NCI-H2081 treated with DMSO at 0.1 percent for 48 hours (cell line): ENCODE results near the gene BORCS5.
"Not testable (repeated sequence)": the region's sequence is repeated elsewhere in the genome, so short reads cannot be mapped to it uniquely, and the experiment has no call there.

Source experiments
- DNase-seq: peaks from one replicate; lab custom pipeline; 2025; lab: John Stamatoyannopoulos, UW

The BORCS5 gene

DNA sequence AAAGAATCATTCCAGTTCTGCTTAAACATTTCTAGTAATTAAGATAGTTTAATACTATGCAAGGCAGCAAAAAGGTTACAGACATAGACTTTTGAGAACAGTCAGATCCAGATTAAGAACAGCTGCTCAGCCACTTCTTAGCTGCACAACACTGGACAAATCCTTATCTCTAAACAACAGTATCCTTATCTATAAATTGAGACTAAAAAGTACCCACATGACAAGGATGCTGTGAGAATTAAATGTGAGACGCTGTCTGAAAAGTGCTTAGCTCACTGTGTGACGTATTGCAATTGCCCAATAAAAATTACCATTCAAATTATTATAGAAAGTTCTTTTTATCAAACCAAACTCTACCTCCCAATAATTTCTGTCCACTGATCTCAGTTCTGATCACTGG, 35.5 kb downstream of the BORCS5 start:
- DNase-seq, result no peak

DNA sequence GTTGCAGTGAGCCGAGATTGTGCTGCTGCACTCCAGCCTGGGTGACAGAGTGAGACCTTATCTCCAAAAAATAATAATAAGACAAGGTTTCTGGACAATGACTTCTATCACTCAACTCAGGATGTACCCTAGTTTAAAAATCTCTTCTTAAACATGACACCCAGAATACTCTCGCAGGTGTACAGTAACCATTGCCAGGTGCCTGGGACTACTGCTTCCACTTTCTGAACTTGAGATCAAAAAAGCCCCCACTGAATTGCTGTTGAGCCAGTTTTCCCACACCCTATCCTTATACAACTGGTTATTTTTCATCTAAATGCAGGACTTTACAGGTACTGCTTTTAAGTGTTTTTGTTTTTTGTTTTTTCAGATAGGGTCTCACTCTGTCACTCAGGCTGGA, 36.3 kb downstream of the BORCS5 start:
- no peak for DNase-seq

DNA sequence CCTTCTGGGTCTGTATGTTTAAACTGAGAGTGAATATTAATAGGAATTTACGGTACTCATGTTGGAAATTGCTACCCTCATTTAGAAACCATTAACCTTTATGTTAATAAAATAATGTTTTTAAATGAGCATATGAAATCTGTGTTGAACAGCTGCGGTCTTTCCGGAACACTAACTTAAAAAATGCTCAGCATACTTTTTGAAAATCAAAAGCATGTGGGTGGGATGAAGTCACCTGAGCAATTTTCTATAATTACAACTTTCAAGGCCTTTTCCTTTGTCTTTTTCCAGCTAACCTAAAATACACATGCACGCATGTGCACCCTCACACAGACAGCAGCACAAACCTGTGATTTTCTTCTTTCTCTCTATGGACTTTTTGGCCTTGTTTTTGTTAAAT, 39.8 kb downstream of the BORCS5 start:
- DNase-seq, result no peak

DNA sequence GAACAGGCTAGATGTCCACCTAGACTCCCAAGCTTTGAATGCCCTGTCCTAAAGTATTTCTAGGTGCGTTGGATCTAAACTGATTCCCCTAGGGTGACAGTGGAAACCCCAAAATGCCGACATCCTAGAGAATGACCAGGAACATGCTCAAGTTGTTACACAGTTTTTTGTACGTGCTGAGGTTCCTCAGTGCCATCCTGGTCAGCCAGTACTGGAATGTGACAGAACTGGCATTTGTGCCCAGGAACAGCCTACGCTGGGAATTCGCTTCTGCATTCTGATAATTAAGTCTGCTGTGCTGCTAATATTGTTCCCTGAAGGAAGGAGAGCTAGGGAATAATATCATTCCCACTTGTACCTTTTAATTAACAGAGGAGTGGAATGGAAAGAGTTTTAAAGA, 40.3 kb downstream of the BORCS5 start:
- DNase-seq, result no peak

DNA sequence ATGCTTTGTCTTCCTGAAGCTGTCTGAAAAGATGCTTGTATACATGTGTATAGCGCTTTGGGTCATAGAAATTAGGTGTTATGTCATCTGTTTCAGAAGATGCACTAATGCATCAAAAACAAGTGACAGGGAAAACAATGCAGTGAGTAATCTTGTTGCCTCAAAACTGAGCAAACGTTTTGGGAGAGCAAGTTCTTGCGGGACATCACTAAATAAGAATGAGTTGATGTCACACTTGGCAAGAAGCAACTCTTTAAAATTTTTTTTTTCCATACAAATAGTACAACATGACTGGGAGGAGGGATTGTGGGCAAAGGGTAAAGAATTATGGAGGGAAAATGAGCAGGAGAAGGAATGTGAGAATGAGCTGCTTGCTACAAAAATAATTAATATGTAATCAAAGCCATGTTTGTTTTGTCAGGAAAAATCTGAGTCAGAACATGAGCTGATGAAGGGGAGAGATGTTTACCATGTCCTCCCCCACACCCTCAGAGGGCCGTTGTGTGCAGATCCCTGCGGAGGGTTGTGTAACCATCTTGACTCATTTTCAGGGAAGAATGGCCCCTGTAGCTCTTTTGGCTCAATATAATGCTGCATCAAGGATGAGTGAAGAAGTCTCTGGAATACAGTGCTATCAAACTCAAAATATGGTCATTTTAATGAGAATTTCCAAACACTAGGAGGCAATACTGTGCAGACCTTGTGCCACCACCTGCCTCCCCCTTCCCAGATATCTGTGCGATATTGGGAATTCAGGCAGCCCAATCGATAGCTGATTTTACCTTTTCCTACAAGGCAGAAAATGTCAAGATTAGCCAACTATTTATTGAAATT, 41.4 kb downstream of the BORCS5 start:
- no peak for DNase-seq

DNA sequence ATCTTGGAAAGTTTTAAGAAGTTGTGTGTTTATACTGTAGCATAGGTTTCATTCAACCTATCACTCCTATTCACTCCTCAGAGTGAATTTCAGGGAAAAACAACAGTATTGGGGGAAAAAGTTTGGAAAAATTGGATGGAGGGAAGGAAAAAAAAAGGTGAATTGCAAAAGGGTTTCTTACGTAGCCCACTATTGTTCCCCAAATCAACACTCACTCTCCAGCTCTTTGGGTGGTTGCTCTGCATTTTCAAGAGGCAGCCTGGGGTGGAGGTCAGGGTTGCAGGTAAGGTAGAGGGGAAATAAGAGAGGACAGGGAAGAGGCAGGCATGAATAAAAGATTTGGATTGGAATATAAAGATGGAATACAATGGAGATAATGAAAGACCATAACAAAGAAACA, 42.3 kb downstream of the BORCS5 start:
- DNase-seq, result no peak

DNA sequence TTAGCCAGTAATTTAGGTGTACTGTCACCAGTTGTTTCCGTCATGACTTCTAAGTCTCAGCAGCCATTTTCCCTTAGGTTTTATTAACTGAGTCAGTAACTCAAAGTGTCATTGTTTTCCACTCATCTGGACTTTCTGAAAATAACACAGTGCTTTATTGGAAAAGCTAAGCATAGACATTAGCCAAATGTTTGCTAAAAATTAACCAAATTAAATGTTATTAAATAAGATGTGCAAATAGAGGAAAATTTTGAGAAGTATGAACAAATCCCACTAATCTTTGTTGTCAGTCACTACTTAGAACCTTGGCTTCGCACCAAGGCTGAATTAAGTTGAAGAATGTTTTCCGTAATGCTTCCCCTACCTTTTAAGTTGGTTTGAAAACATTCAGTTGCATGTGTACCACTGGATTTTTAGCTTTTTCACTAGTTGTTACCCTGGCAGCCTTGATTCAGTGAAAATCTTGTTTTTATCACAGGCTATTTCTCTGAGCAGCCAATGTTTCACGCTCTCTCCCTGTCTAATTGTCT, 43.0 kb downstream of the BORCS5 start:
- no peak for DNase-seq

DNA sequence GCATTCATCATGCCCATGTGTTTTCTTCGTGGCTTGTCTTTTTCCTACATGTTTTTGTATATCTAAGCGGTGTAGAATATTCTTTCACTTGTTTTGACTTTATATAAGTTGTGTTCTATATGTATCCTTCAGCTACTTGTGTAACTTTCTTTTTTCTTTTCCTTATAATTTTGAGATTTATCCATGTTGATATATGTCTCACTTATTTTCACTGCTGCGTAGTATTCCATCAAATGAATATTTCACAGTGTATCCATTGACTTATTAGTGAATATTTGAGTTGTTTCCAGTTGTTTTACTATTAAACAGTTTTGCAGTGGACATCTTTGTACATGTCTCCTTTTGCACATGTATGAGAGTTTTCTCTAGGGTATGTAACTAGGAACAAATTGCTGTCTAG, 43.9 kb downstream of the BORCS5 start:
- no peak for DNase-seq

DNA sequence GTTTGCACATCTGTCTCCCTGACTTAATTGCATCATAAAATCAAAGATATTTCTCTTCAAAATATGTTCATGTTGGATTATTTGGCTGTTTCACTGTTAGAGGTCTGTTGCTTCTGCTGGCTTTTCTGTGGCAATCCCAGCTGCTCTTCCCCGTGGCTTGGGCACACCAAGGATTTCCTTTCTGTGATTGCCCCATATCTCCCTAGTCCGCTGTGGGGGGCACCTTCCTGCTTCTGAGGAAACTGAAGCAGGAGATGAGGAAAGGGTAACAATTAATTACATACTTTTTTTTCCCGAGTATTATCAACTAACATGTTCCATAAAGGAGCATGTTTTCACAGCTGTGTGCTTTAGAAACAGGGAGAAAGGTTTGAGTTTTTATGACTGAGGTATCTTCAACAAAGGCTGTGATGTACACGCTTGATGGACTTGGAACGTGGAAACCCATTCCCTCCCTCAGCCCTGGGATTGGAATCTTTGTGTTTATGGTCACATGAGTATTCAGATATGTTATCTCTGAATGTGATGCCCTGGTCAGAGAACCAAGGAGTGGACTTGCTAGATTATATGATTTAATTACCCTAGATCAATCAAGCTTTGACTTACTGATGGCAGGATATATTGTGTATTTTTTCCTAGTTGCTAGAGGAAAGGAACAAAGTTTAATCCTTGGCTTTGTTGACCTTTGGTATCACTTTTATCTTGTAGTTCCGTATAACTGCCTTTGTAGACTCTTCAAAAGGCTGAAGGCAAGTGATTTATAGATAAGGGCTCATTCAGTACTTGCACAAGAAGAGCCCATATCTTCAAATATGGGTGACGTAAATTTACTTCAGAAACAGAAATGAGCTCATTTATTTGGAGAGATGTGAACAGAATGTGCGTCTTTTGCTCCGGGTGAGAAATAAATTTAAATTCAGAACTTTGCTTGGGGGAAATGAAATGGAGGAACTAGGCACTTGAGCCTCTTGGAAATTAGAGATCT, 46.7 kb downstream of the BORCS5 start:
- DNase-seq, result no peak

DNA sequence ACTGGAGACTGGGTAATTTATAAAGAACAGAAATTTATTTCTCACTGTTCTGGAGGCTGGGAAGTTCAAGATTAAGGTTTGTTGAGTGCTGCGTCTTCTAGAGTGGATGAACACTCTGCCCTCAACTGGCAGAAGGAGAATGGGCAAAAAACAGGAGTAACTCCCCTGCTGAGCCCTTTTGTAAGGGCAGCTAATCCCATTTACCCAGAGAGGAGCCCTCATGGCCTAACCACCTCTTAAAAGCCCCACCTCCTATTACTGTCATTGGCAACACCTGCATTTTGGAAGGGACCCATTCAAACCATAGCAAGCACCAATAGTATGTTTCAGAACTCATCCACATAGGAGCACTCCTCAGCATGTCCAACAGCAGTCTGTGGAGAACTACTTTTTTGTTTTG, 47.4 kb downstream of the BORCS5 start:
- DNase-seq, result no peak

DNA sequence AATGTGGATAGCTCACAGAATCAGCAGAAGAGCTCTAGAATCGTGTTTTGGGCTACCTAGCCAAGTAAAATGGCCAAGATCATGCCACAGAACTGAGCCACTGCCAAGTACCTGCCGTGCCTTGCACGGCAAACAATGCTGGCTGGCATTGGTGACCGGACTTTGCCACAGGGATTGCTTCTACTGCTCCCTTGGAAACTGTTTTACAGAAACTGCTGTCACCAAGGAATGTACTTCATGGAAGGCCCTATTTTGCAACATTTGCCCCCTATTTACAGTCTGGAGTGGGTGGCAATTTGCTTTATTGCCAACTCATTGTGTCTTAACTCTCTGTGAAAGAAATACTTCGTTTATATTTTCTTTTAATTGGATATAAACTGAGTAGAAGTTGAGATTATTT, 49.0 kb downstream of the BORCS5 start:
- no peak for DNase-seq

DNA sequence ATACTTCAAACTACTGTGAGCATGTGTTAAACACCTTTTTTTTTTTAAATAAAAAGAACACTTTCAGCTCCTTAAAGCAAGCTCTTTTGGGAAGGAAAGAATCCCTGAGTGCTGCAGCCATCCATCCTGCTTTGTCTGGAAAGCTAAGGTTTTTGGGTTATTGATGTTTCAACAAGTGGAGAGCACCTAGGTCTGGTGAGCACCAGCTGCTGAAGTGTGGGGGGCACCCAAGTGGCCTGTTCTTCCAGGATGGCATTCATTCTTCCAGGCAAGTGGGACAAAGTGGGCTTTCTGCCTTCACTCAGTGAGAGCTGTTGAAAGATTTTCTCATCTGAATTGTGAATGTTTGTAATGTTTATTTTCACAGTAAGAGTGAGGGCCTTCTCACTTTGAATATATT, 49.9 kb downstream of the BORCS5 start:
- no peak for DNase-seq

DNA sequence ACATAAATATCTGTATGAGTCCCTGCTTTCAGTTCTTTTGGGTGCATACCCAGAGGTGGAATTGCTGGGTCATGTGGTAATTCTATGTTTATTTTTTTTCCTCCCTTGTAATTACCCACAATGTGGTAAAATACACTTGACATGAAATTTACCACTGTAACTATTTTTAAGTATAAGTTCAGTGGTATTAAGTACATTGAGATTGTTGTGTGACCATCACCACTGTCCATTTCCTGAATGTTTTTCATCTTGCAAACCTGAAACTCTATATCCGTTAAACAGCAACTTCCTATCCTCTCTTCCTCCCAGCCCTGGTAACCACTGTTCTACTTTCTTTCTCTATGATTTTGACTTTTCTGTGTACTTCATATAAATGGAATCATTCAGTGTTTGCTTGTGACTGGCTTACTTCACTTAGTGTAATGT, 51.4 kb downstream of the BORCS5 start:
- DNase-seq, result no peak

DNA sequence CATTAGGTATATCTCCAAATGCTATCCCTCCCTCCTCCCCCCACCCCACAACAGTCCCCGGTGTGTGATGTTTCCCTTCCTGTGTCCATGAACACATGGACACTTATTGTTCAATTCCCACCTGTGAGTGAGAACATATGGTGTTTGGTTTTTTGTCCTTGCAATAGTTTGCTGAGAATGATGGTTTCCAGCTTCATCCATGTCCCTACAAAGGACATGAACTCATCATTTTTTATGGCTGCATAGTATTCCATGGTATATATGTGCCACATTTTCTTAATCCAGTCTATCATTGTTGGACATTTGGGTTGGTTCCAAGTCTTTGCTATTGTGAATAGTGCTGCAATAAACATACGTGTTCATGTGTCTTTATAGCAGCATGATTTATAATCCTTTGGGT, 52.5 kb downstream of the BORCS5 start:
- DNase-seq, result not testable (repeated sequence)

DNA sequence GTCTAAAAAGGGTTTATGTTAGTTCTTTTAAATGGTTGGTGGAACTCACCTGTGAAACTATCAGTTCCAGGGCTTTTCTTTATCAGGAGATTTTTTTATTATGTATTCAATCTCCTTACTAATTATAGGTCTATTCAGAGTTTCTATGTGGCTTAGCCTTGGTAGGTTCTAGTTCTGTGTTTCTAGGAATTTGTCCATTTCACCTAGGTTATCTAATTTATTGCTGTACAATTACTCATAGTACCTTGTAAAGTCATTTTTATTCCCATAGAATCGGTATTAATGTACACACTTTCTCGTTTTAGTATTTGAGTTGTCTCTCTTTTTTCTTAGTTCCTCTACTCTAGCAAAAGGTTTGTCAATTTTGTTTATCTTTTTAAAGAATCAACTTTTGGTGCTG, 59.0 kb downstream of the BORCS5 start:
- DNase-seq, result no peak

DNA sequence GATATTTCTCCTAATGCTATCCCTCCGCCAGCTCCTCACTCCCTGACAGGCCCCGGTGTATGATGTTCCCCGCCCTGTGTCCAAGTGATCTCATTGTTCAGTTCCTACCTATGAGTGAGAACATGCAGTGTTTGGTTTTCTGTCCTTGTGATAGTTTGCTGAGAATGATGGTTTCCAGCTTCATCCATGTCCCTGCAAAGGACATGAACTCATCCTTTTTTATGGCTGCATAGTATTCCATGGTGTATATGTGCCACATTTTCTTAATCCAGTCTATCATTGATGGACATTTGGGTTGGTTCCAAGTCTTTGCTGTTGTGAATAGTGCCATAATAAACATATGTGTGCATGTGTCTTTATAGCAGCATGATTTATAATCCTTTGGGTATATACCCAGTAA, 62.3 kb downstream of the BORCS5 start:
- not testable (repeated sequence) for DNase-seq

DNA sequence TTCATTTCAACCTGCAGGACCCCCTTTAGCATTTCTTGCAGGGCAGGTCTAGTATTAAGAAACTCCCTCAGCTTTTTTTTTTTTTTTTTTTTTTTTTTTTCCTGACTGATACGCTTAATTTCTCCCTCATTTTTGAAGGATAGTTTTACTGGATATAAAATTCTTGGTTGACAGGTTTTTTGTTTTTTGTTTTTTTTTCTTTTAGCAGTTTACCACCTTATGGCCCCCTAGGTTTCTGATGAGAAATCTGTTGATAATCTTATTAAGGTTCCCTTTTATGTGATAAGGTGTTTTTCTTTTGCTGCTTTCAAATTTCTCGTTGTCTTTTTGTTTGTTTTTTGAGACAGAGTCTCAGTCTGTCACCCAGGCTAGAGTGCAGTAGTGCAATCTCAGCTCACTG, 66.5 kb downstream of the BORCS5 start:
- no peak for DNase-seq

DNA sequence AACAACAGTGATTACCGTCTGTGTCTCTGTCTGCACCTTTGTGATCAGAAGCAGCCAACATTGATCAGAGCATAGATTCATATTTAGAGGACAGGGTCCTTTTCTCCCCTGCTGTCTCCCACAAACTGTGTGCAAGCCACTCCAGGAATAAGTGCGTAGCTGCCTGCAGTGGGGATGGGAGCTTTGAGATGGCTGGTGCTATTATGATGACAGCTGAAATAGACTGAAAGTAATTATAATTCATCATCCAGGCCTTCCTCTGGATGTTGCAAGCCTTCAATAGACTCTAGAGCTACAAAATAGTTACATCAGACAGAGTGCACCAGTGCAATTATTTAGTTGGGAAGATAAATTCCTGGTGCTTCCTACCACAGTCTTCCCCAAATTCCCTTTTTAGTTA, 68.1 kb downstream of the BORCS5 start:
- DNase-seq, result no peak

DNA sequence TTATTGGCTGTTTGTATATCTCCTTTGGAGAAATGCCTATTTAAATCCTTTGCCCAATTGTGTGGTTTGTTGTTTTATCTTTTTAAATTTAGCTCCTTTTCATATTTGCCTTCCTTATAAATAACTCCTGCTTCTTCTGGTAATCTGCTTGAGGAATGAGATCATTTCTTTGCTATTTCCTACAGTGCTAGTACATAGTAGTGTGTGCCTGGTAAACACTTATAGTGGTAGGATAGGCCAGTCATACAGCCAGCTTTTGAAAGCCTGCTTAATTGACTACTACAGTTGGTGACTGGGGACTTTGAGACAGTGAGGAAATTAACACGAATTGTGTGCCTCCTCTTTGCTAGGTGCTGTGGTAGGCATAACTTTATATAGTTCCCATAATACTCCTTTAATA, 68.7 kb downstream of the BORCS5 start:
- DNase-seq, result no peak

DNA sequence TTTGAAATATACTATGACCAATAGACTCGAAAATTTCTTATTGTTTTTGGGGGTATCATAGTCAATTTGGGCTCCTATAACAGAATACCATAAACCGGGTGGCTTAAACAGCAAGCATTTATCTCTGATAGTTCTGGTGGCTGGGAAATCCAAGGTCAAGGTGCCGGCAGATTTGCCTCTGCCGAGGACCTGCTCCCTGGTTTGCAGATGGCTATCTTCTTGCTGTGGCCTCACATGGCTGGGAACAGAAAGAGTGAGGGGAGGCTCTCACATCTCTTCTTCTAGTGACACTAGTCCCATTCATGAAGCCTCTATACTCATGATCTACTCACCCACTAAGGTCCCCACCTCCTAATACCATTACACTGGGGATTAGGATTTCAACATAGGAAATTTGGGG, 70.7 kb downstream of the BORCS5 start:
- no peak for DNase-seq

DNA sequence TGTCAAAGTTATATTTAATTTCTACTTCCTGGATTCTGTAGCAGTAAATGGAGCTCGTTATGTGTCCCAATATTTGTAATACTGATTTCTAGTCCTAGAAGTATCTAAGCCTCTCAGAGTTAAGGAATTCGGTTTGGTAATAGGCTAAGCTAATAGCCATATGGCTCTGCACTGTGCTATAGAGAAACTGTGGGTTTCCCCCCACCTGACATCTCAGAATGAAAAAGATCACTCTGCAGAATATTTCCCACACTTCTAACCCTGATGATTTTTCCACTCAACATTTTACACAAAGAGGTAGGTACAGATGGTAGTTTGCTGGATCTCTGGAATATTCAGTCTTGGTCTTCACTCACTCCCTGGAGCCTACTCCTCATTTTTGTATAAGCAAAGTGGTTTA, 71.2 kb downstream of the BORCS5 start:
- no peak for DNase-seq

DNA sequence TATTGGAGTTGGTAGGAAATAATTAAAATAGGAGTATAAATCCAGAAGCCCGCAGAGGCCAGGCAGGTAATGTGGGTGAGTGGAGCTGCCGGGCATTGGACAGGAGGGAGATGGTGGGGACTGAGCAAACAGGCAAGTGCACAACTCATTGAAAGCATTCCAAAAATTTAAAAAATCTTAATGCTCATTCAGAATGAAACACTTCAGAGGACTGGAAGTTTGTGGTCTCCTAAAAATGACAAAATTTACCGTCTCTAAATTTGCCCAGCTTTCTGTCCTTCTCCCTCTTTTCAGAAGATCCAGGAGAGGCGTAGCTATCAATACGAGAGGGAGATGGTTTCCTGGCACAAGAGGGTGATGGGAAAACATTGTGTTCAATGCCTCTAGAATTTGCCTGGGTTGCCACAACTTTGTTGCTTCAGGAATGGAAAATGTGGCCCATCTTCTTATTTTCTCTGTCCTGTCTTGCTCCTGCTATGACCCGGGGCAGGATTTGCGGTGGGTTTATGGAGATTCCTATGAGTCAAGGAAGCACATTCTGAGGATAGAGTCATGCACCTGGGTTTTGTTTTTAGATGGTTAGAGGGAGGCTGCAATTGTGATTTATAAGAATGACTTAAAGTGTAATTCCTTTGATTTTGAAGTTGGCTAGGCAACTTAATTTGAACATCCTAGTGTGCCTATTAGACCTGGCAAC, 72.2 kb downstream of the BORCS5 start:
- no peak for DNase-seq
